C4-2B (cell line): ENCODE results near the gene HSD11B1.

Experiments used
- ZFX ChIP-seq: fragments of 450-650 bp; IDR thresholded peaks from 2 replicates; pipeline ENCODE4 v1.6.1; 2017
- TF ChIP-seq, protein P1 (sequence below): fragments of 450-650 bp; conservative IDR thresholded peaks from 2 replicates; pipeline ENCODE4 v1.5.1; 2017; ENCODE audit warnings: mild to moderate bottlenecking

DNA sequence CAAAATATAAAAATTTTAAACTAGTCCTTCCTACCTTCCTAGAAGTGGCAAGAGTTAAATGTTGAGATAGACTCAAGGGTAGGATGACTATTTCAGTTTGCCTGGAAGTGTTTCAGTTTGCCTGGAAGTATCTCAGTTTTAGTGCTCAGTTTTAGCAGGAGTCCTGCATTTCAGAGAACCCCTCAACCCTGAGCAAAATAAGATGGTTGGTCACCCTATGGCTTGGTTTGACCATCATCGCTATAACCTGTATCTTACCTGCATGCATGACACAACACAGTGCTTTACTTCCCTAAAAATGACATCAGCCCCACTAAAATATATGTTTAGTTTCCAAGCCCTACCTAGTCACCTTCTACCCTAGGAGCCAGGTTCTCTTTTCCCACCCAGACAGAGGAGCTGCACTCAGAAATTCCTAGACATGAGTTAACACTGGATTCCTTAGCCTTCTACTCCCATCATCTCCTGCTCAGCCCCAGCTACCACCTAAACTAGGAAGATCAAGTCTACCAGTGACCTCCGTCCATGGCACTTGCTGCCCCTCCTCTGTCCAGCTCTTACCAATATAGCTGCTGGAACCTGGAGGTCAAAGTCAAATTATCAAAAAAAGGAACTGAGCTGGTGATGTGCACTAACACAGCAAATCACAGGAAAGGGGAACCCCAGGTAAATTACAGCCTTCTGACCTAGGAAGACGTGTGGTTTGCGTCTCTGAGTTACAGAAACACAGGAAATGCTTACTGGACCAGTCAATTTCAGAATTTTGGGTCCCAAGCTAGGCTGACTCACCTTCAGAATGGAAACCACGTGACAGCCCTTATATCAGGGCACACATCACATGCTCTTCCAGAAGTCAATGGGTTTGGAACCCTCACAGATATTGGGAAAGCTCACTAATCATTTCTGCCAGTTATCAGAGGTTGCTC lies 31.7 kb upstream of the HSD11B1 start:
- TF ChIP-seq, protein P1, sequence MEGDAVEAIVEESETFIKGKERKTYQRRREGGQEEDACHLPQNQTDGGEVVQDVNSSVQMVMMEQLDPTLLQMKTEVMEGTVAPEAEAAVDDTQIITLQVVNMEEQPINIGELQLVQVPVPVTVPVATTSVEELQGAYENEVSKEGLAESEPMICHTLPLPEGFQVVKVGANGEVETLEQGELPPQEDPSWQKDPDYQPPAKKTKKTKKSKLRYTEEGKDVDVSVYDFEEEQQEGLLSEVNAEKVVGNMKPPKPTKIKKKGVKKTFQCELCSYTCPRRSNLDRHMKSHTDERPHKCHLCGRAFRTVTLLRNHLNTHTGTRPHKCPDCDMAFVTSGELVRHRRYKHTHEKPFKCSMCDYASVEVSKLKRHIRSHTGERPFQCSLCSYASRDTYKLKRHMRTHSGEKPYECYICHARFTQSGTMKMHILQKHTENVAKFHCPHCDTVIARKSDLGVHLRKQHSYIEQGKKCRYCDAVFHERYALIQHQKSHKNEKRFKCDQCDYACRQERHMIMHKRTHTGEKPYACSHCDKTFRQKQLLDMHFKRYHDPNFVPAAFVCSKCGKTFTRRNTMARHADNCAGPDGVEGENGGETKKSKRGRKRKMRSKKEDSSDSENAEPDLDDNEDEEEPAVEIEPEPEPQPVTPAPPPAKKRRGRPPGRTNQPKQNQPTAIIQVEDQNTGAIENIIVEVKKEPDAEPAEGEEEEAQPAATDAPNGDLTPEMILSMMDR: no peak
- TF ChIP-seq ZFX: no peak
